Neural cell (in vitro differentiated cells): ENCODE results near the gene INO80E. TPM values are rescaled to one million over a fixed set of nuclear protein-coding genes. Genes with fewer than 3 reads are reported as not detected.

ENCODE experiments used
- H2AFZ ChIP-seq: fragments of 200-600, 300-800 bp; sonication (generic), shearing (Covaris generic); 2 replicates; pipeline ENCODE4 v1.6.0; 2014; ENCODE audit warnings: low read depth, mild to moderate bottlenecking, antibody characterized with exemption, low read length, moderate library complexity
- H3F3A ChIP-seq: fragments of 200-600 bp; shearing (Covaris generic); 2 replicates; pipeline ENCODE4 v1.6.1; 2016; ENCODE audit warnings: mild to moderate bottlenecking, moderate library complexity, mixed read lengths, antibody characterized with exemption, low read length; ENCODE audit not compliant: insufficient read depth, poor library complexity, severe bottlenecking
- H3K27ac ChIP-seq: fragments of 200-600, 300-800 bp; sonication (generic), shearing (Covaris generic); 2 replicates; pipeline ENCODE4 v1.5.1; 2014; ENCODE audit warnings: mild to moderate bottlenecking, low read length, moderate library complexity
- H3K27me3 ChIP-seq: fragments of 300-800, 200-600 bp; sonication (generic), shearing (Covaris generic); 2 replicates; pipeline ENCODE4 v1.6.0; 2014; ENCODE audit warnings: mild to moderate bottlenecking, low read depth, low read length, moderate library complexity; ENCODE audit not compliant: insufficient read depth
- H3K36me3 ChIP-seq: fragments of 300-800, 200-600 bp; sonication (generic), shearing (Covaris generic); 2 replicates; pipeline ENCODE4 v1.5.1; 2014; ENCODE audit warnings: mild to moderate bottlenecking, antibody characterized with exemption, low read length, moderate library complexity; ENCODE audit not compliant: insufficient read depth
- H3K4me2 ChIP-seq: fragments of 300-800, 200-600 bp; sonication (generic), shearing (Covaris generic); 2 replicates; pipeline ENCODE4 v1.6.0; 2014; ENCODE audit warnings: mild to moderate bottlenecking, low read length
- H3K4me3 ChIP-seq: fragments of 300-800, 200-600 bp; sonication (generic), shearing (Covaris generic); 2 replicates; pipeline ENCODE4 v1.5.1; 2014; ENCODE audit warnings: mild to moderate bottlenecking, low read length, moderate library complexity
- H3K79me2 ChIP-seq: fragments of 200-600 bp; shearing (Covaris generic); replicated peaks from 2 replicates; pipeline ENCODE4 v1.6.0; 2014; ENCODE audit warnings: mild to moderate bottlenecking, low read length, moderate library complexity; ENCODE audit not compliant: insufficient read depth
- H3K9ac ChIP-seq: fragments of 300-800, 200-600 bp; sonication (generic), shearing (Covaris generic); 2 replicates; pipeline ENCODE4 v1.6.1; 2016; ENCODE audit warnings: mild to moderate bottlenecking, low read length, mixed read lengths
- H3K9me2 ChIP-seq: fragments of 200-600 bp; shearing (Covaris generic); 2 replicates; pipeline ENCODE4 v1.6.1; 2016; ENCODE audit warnings: mild to moderate bottlenecking, low read length, mixed read lengths; ENCODE audit not compliant: insufficient read depth
- H3K9me3 ChIP-seq: fragments of 200-600, 300-800 bp; sonication (generic), shearing (Covaris generic); 2 replicates; pipeline ENCODE4 v1.6.1; 2016; ENCODE audit warnings: mild to moderate bottlenecking, mixed run types, low read length, moderate library complexity, mixed read lengths
- H4K20me1 ChIP-seq: fragments of 200-600 bp; shearing (Covaris generic); 2 replicates; pipeline ENCODE4 v1.6.1; 2016; ENCODE audit warnings: mild to moderate bottlenecking, mixed run types; ENCODE audit not compliant: insufficient read depth
- EP300 ChIP-seq: fragments of 450-650 bp; conservative IDR thresholded peaks from 2 replicates; pipeline ENCODE4 v1.6.1; 2014; ENCODE audit warnings: antibody characterized with exemption, mild to moderate bottlenecking, moderate library complexity; ENCODE audit not compliant: poor library complexity, severe bottlenecking
- EZH2 ChIP-seq: fragments of 200-600, 300-800 bp; shearing (Covaris generic), sonication (generic); IDR thresholded peaks from 2 replicates; pipeline ENCODE4 v1.6.1; 2014; ENCODE audit warnings: antibody characterized with exemption, low read length, borderline replicate concordance, mild to moderate bottlenecking; ENCODE audit not compliant: insufficient read depth, poor library complexity, severe bottlenecking
- MXI1 ChIP-seq: fragments of 450-650 bp; conservative IDR thresholded peaks from 2 replicates; pipeline ENCODE4 v1.6.1; 2014; ENCODE audit warnings: antibody characterized with exemption, mild to moderate bottlenecking; ENCODE audit not compliant: poor library complexity, severe bottlenecking
- POLR2AphosphoS5 ChIP-seq: IDR thresholded peaks from 2 replicates; pipeline ENCODE4 v1.6.1; 2012
- RAD21 ChIP-seq: fragments of 450-650 bp; conservative IDR thresholded peaks from 2 replicates; pipeline ENCODE4 v1.6.1; 2014; ENCODE audit warnings: antibody characterized with exemption, mild to moderate bottlenecking, moderate library complexity
- SMC3 ChIP-seq: fragments of 450-650 bp; conservative IDR thresholded peaks from 2 replicates; pipeline ENCODE4 v1.6.1; 2014; ENCODE audit warnings: antibody characterized with exemption, mild to moderate bottlenecking, moderate library complexity; ENCODE audit not compliant: poor library complexity
- TAF1 ChIP-seq: IDR thresholded peaks from 2 replicates; pipeline ENCODE4 v1.6.1; 2012; ENCODE audit warnings: low read depth
- polyA plus RNA-seq: library from polyadenylated mRNA; depleted of rRNA; stranded (reverse); fragments of >200 nt; gene quantifications from 2 replicates; pipeline ENCODE4 v1.2.3, GENCODE V29; 2014
- TF ChIP-seq, protein P1 (sequence below): fragments of 450-650 bp; IDR thresholded peaks from 2 replicates; pipeline ENCODE4 v1.5.1; 2014; ENCODE audit warnings: antibody characterized with exemption, mild to moderate bottlenecking, moderate library complexity; ENCODE audit not compliant: poor library complexity, severe bottlenecking
- TF ChIP-seq, protein P2 (sequence below): IDR thresholded peaks from 2 replicates; pipeline ENCODE4 v1.6.1; 2012; ENCODE audit warnings: borderline replicate concordance

Gene INO80E
- polyA plus RNA-seq, 1 donor from 2014 or later = 130 TPM

DNA sequence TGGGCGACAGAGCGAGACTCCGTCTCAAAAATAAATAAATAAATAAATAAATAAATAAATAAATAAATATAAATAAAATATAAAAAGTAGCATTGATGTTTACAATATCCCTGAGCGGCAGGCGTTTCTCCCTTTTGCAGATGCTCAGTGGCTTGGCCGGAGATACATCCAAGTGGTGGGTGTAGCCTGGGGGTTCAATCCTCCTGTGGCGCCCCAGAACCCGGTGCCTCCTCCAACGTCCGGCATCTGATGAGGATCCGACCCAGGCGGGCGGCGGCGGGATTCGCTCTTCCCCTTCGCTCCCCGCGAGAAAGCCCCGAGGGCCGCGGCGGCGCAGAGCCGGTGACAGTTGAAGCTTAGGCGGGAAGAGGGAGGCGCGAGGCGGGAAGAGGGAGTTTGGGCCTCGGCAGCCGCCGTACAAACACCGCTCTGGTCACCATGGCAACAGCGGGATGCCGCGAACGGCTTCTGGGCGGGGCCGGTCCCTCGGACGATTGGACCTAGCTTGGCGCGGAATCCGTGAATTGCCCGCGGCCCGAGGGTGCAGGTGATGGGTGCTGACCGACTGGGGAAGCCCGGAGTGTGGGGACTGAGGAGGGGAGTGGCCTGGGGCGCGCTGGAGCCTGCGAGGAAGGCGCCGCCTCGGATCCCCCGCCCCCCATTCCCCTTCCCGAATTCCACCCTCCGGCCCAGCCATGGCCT is 56.8 kb downstream of the INO80E start:
- H3K27me3 ChIP-seq = no peaks in the 10 kb centered on the region
- H3F3A ChIP-seq = no peaks in the 10 kb centered on the region
- H3K36me3 ChIP-seq = no peaks in the 10 kb centered on the region
- H3K27ac ChIP-seq = peak overlapping the region; percentile 24
- peak overlapping the region; percentile 79 for H3K9ac ChIP-seq
- H3K9me3 ChIP-seq = no peaks in the 10 kb centered on the region
- no peaks in the 10 kb centered on the region for H3K9me2 ChIP-seq
- no peaks in the 10 kb centered on the region for H4K20me1 ChIP-seq
- H3K4me2 ChIP-seq = peak overlapping the region; percentile 100
- TF ChIP-seq, protein P1, sequence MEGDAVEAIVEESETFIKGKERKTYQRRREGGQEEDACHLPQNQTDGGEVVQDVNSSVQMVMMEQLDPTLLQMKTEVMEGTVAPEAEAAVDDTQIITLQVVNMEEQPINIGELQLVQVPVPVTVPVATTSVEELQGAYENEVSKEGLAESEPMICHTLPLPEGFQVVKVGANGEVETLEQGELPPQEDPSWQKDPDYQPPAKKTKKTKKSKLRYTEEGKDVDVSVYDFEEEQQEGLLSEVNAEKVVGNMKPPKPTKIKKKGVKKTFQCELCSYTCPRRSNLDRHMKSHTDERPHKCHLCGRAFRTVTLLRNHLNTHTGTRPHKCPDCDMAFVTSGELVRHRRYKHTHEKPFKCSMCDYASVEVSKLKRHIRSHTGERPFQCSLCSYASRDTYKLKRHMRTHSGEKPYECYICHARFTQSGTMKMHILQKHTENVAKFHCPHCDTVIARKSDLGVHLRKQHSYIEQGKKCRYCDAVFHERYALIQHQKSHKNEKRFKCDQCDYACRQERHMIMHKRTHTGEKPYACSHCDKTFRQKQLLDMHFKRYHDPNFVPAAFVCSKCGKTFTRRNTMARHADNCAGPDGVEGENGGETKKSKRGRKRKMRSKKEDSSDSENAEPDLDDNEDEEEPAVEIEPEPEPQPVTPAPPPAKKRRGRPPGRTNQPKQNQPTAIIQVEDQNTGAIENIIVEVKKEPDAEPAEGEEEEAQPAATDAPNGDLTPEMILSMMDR = no peak
- TF ChIP-seq EP300 (peak; percentile 64), POLR2AphosphoS5 (peak; percentile 53), SMC3 (peak; percentile 18), MXI1 (peak; percentile 76), EZH2 (no peak), TAF1 (no peak), RAD21 (no peak)
- TF ChIP-seq, protein P2, sequence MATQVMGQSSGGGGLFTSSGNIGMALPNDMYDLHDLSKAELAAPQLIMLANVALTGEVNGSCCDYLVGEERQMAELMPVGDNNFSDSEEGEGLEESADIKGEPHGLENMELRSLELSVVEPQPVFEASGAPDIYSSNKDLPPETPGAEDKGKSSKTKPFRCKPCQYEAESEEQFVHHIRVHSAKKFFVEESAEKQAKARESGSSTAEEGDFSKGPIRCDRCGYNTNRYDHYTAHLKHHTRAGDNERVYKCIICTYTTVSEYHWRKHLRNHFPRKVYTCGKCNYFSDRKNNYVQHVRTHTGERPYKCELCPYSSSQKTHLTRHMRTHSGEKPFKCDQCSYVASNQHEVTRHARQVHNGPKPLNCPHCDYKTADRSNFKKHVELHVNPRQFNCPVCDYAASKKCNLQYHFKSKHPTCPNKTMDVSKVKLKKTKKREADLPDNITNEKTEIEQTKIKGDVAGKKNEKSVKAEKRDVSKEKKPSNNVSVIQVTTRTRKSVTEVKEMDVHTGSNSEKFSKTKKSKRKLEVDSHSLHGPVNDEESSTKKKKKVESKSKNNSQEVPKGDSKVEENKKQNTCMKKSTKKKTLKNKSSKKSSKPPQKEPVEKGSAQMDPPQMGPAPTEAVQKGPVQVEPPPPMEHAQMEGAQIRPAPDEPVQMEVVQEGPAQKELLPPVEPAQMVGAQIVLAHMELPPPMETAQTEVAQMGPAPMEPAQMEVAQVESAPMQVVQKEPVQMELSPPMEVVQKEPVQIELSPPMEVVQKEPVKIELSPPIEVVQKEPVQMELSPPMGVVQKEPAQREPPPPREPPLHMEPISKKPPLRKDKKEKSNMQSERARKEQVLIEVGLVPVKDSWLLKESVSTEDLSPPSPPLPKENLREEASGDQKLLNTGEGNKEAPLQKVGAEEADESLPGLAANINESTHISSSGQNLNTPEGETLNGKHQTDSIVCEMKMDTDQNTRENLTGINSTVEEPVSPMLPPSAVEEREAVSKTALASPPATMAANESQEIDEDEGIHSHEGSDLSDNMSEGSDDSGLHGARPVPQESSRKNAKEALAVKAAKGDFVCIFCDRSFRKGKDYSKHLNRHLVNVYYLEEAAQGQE = peak; percentile 53
- H2AFZ ChIP-seq = peak overlapping the region; percentile 56
- peaks cover 10% of the 10 kb centered on the region for H3K79me2 ChIP-seq
- peak overlapping the region; percentile 95 for H3K4me3 ChIP-seq

GRCh38 chr16:30053376-30054015 is 57.5 kb downstream of the INO80E start:
- no peaks in the 10 kb centered on the region for H3F3A ChIP-seq
- peaks cover 10% of the 10 kb centered on the region for H3K79me2 ChIP-seq
- H3K27ac ChIP-seq = peak overlapping the region; percentile 24
- peak overlapping the region; percentile 56 for H2AFZ ChIP-seq
- H4K20me1 ChIP-seq = no peaks in the 10 kb centered on the region
- TF ChIP-seq MXI1 (peak; percentile 21), TAF1 (no peak), POLR2AphosphoS5 (no peak), EZH2 (no peak), RAD21 (no peak)
- TF ChIP-seq, protein P2 = no peak
- TF ChIP-seq, protein P1 = no peak
- no peaks in the 10 kb centered on the region for H3K27me3 ChIP-seq
- H3K9ac ChIP-seq = peak overlapping the region; percentile 79
- H3K9me2 ChIP-seq = no peaks in the 10 kb centered on the region
- H3K9me3 ChIP-seq = no peaks in the 10 kb centered on the region
- H3K4me2 ChIP-seq = peak overlapping the region; percentile 100
- no peaks in the 10 kb centered on the region for H3K36me3 ChIP-seq
- H3K4me3 ChIP-seq = peak overlapping the region; percentile 95
